Measurements from ENCODE around the gene SCGB3A1. TPM values are rescaled to one million over a fixed set of nuclear protein-coding genes. Genes with fewer than 3 reads are reported as not detected.

SCGB3A1 gene
- total RNA-seq, 1 experiment from 2014 or later = not detected

- Mint-ChIP-seq H3K27ac (no peak overlapping the region), H3K27me3 (ENCODE audit: low read depth) (no peaks in the 10 kb centered on the region), H3K4me1 (no peaks in the 10 kb centered on the region), H3K36me3 (no peaks in the 10 kb centered on the region), H3K9me3 (no peaks in the 10 kb centered on the region), H3K4me3 (no peak overlapping the region)
- POLR2A ChIA-PET = interaction anchor here (0.6 kb wide), 1 partner anchor 59 kb away, joined by 3 read pairs; no protein-coding TSS in a partner anchor
- CTCF ChIA-PET = interaction anchor here (0.6 to 7.2 kb wide), 24 partner anchors 10 to 811 kb away, joined by 3 to 54 read pairs (median 4); partner anchors contain the start of genes RASGEF1C and SCGB3A1
- no peak for DNase-seq (ENCODE audit: low spot score)
- TF ChIP-seq TEAD1 (CRISPR knock-in tag; IDR thresholded peaks at IDR 0.05) (no peak), ZNF263 (CRISPR knock-in tag; IDR thresholded peaks at IDR 0.05; ENCODE audit: low read depth) (no peak), RORB (CRISPR knock-in tag; IDR thresholded peaks at IDR 0.05) (no peak), TCF7 (CRISPR knock-in tag; IDR thresholded peaks at IDR 0.05; ENCODE audit: low read depth) (no peak), ZBTB21 (CRISPR knock-in tag; IDR thresholded peaks at IDR 0.05; ENCODE audit: borderline replicate concordance) (no peak), ZNF219 (CRISPR knock-in tag; IDR thresholded peaks at IDR 0.05; ENCODE audit: borderline replicate concordance) (no peak), GABPB1 (CRISPR knock-in tag; IDR thresholded peaks at IDR 0.05) (no peak), ZBTB43 (CRISPR knock-in tag; IDR thresholded peaks at IDR 0.05) (no peak), ZNF423 (CRISPR knock-in tag; IDR thresholded peaks at IDR 0.05) (no peak), CREM (CRISPR knock-in tag; IDR thresholded peaks at IDR 0.05) (no peak), MLX (CRISPR knock-in tag; IDR thresholded peaks at IDR 0.05) (no peak), CBFB (CRISPR knock-in tag; IDR thresholded peaks at IDR 0.05; ENCODE audit: low read depth) (no peak), SOX15 (CRISPR knock-in tag; IDR thresholded peaks at IDR 0.05) (no peak)
- TF ChIP-seq, protein P1, sequence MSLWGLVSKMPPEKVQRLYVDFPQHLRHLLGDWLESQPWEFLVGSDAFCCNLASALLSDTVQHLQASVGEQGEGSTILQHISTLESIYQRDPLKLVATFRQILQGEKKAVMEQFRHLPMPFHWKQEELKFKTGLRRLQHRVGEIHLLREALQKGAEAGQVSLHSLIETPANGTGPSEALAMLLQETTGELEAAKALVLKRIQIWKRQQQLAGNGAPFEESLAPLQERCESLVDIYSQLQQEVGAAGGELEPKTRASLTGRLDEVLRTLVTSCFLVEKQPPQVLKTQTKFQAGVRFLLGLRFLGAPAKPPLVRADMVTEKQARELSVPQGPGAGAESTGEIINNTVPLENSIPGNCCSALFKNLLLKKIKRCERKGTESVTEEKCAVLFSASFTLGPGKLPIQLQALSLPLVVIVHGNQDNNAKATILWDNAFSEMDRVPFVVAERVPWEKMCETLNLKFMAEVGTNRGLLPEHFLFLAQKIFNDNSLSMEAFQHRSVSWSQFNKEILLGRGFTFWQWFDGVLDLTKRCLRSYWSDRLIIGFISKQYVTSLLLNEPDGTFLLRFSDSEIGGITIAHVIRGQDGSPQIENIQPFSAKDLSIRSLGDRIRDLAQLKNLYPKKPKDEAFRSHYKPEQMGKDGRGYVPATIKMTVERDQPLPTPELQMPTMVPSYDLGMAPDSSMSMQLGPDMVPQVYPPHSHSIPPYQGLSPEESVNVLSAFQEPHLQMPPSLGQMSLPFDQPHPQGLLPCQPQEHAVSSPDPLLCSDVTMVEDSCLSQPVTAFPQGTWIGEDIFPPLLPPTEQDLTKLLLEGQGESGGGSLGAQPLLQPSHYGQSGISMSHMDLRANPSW (CRISPR knock-in tag; conservative IDR thresholded peaks at IDR 0.05; ENCODE audit: low read depth) = no peak
- TF ChIP-seq, protein P2, sequence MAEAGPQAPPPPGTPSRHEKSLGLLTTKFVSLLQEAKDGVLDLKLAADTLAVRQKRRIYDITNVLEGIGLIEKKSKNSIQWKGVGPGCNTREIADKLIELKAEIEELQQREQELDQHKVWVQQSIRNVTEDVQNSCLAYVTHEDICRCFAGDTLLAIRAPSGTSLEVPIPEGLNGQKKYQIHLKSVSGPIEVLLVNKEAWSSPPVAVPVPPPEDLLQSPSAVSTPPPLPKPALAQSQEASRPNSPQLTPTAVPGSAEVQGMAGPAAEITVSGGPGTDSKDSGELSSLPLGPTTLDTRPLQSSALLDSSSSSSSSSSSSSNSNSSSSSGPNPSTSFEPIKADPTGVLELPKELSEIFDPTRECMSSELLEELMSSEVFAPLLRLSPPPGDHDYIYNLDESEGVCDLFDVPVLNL (CRISPR knock-in tag; IDR thresholded peaks at IDR 0.05; ENCODE audit: borderline replicate concordance, low read depth) = no peak
- TF ChIP-seq, protein P3, sequence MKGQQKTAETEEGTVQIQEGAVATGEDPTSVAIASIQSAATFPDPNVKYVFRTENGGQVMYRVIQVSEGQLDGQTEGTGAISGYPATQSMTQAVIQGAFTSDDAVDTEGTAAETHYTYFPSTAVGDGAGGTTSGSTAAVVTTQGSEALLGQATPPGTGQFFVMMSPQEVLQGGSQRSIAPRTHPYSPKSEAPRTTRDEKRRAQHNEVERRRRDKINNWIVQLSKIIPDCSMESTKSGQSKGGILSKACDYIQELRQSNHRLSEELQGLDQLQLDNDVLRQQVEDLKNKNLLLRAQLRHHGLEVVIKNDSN (CRISPR knock-in tag; IDR thresholded peaks at IDR 0.05) = no peak
- peak; percentile 13; the same call in 1 of the 2 replicates for ATAC-seq
Observed at GRCh38 chr5:180606215-180606785, 15.0 kb upstream of the SCGB3A1 start.

DNA sequence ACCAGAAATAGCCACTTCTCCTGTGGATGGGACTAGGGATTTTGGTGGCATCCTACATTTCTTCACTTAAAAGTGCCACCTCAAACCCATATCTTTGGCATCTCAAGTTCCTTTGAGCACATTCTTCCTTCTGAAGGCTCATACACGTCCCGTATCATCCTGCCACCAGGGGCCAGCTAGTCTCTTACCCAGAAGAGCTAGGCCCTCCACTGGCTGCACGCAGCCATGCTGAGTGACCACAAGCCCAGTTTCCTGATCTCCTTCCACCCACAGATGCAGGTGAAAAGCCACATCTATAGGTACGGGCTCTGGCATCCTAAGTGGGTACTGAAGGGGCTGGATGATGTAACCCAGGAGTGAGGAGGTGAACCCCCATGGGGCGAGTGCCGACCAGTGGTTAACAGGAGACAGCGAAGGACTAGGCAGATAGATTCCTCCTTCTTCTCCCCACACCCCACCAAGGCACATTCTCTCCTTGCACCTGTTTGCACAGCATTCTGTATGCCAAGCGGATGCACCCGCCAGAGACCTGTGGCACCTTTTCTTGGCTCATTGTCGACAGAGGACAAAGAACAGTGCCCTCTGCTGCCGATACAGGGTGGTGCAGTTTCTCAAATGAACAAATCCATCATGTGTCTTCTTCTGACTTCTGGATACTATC lies 14.4 kb upstream of the SCGB3A1 start:
- TF ChIP-seq, protein P4, sequence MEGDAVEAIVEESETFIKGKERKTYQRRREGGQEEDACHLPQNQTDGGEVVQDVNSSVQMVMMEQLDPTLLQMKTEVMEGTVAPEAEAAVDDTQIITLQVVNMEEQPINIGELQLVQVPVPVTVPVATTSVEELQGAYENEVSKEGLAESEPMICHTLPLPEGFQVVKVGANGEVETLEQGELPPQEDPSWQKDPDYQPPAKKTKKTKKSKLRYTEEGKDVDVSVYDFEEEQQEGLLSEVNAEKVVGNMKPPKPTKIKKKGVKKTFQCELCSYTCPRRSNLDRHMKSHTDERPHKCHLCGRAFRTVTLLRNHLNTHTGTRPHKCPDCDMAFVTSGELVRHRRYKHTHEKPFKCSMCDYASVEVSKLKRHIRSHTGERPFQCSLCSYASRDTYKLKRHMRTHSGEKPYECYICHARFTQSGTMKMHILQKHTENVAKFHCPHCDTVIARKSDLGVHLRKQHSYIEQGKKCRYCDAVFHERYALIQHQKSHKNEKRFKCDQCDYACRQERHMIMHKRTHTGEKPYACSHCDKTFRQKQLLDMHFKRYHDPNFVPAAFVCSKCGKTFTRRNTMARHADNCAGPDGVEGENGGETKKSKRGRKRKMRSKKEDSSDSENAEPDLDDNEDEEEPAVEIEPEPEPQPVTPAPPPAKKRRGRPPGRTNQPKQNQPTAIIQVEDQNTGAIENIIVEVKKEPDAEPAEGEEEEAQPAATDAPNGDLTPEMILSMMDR (IDR thresholded peaks at IDR 0.05) = peak; percentile 85
- TF ChIP-seq, protein P5, sequence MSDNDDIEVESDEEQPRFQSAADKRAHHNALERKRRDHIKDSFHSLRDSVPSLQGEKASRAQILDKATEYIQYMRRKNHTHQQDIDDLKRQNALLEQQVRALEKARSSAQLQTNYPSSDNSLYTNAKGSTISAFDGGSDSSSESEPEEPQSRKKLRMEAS (CRISPR knock-in tag; IDR thresholded peaks at IDR 0.05) = 0 out of 2 replicates have a peak, but pooled peaks have one; percentile 37
- TF ChIP-seq ZSCAN18 (CRISPR knock-in tag; IDR thresholded peaks at IDR 0.05) = no peak
- DNase-seq (ENCODE audit: low spot score) (peak; percentile 78), ATAC-seq (peak; percentile 60)
- Mint-ChIP-seq H3K4me3 (no peak overlapping the region), H3K9me3 (no peaks in the 10 kb centered on the region), H3K27ac (no peak overlapping the region), H3K4me1 (no peaks in the 10 kb centered on the region), H3K36me3 (no peaks in the 10 kb centered on the region), H3K27me3 (ENCODE audit: low read depth) (no peaks in the 10 kb centered on the region)
- ChIA-PET POLR2A (interaction anchor here (0.6 kb wide), 1 partner anchor 59 kb away, joined by 3 read pairs; no protein-coding TSS in a partner anchor), CTCF (interaction anchor here (0.7 to 7.2 kb wide), 20 partner anchors 9 to 404 kb away, joined by 3 to 54 read pairs (median 4); partner anchors contain the start of genes FLT4, RASGEF1C and SCGB3A1)

Data from WTC11 (cell line).